ENCODE results near the gene MARCKSL1.
A peak's percentile ranks its signal among the peaks of the same experiment; 100 is the strongest.
"Not testable (repeated sequence)": the region's sequence is repeated elsewhere in the genome, so short reads cannot be mapped to it uniquely, and the experiment has no call there.

MARCKSL1 gene

DNA sequence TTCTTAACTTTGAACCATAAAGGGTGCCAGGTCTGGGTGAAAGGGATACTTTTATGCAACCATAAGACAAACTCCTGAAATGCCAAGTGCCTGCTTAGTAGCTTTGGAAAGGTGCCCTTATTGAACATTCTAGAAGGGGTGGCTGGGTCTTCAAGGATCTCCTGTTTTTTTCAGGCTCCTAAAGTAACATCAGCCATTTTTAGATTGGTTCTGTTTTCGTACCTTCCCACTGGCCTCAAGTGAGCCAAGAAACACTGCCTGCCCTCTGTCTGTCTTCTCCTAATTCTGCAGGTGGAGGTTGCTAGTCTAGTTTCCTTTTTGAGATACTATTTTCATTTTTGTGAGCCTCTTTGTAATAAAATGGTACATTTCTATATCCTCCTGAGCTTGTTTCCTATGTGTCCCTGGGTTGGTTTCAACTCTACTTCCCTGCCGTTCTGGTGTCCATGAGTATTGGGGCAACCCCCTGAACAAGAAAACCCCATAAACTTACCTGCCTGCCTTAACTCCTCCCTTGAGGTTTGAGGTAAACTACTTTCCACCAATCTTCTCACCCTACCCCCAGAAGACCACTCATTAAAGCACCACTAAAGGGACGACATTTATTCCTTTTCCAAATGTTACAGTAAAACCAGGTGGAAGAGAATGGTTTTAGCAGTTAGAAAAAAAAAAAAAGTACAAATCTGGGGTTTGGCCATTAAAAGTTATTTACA is 2.6 kb downstream of the MARCKSL1 start:
- no peak for DNase-seq (ENCODE audit: low read depth)

GRCh38 chr1:32332290-32333079 is 3.5 kb downstream of the MARCKSL1 start:
- DNase-seq (ENCODE audit: low read depth), result no peak

DNA sequence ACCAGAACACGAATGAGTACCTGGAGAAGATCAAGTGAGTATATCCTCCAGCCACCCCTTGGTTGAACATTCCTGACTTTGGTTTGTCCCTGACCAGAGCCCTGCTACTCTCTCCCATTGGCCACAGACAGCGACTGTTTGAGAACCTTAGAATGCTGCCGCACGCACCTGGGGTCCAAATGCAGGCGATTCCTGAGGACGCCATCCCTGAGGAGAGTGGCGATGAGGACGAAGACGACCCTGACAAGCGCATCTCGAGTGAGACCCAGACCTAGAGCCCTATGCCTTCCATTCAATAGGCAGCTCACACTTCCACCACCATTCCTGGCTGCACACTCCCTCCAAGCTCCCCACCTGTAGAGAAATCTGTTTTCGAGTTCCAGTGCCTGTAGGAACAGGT is 4.5 kb downstream of the MARCKSL1 start:
- DNase-seq (ENCODE audit: low read depth), result no peak

- no peak for DNase-seq (ENCODE audit: low read depth)
These were observed 5.4 kb downstream of the MARCKSL1 start for GRCh38 chr1:32330558-32331151.

- DNase-seq (ENCODE audit: low read depth), result no peak
These were observed 6.0 kb downstream of the MARCKSL1 start for GRCh38 chr1:32329931-32330466.

DNA sequence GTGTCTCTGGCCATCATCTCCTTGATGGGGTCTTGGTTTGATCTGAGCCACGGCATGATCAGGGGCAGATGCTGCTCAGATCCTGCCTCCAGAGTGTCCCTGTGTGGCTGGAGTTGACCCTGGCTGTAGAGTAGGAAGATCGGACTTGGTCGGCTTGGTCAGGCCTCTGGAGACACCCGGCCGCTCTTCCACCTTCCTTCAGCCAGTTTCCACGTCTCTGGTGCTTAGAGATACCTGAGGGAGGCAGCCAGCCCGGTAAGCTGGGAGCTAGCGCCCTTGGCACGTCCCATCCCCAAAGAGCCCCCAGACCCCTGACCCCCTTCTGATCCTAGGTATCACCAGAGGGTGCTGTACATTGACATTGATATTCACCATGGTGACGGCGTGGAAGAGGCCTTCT is 8.8 kb downstream of the MARCKSL1 start:
- DNase-seq (ENCODE audit: low read depth), result no peak

GRCh38 chr1:32321712-32322291 is 14.2 kb downstream of the MARCKSL1 start:
- no peak for DNase-seq (ENCODE audit: low read depth)

- no peak for DNase-seq (ENCODE audit: low read depth)
These were observed 17.7 kb downstream of the MARCKSL1 start for GRCh38 chr1:32318127-32318869.

DNA sequence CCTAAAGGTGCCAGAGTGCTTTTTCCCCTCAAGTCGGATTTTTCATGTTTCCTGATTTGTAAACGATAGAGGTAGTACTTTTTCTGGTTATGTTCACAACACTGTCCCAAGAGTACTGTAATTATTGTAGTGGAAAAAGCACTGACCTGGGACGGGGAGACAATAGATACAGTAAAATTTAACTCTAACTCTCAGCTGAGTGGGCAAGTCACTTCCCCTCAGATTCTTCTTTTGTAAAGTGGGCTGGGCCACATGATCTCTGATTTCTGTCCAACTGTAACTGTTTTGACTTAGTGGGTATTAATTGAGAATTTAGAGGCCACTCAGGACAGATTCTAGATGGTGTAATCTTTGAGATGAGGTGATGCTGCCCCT is 19.1 kb downstream of the MARCKSL1 start:
- DNase-seq (ENCODE audit: low read depth), result no peak

GRCh38 chr1:32311709-32312393 is 24.2 kb downstream of the MARCKSL1 start:
- no peak for DNase-seq (ENCODE audit: low read depth)

GRCh38 chr1:32309960-32310359 is 26.1 kb downstream of the MARCKSL1 start:
- no peak for DNase-seq (ENCODE audit: low read depth)

DNA sequence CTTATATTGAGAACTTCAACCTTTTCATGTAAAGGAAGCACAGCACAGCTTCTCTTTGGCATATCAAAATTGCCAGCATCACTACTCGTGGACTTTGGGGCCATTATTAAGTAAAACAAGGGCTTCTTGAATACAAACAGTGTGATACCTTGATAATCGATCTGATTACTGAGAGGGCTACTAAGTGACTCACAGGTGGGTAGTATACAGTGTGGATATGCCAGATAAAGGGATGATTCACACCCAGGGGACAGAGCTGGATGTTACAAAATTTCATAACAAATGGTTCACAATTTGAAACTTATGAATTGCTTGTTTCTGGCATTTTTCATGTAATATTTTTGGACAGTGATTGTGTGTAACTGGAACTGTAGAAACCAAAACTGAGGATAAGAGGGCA is 28.7 kb downstream of the MARCKSL1 start:
- no peak for DNase-seq (ENCODE audit: low read depth)

- no peak for DNase-seq (ENCODE audit: low read depth)
These were observed 30.7 kb downstream of the MARCKSL1 start for GRCh38 chr1:32305310-32305709.

DNA sequence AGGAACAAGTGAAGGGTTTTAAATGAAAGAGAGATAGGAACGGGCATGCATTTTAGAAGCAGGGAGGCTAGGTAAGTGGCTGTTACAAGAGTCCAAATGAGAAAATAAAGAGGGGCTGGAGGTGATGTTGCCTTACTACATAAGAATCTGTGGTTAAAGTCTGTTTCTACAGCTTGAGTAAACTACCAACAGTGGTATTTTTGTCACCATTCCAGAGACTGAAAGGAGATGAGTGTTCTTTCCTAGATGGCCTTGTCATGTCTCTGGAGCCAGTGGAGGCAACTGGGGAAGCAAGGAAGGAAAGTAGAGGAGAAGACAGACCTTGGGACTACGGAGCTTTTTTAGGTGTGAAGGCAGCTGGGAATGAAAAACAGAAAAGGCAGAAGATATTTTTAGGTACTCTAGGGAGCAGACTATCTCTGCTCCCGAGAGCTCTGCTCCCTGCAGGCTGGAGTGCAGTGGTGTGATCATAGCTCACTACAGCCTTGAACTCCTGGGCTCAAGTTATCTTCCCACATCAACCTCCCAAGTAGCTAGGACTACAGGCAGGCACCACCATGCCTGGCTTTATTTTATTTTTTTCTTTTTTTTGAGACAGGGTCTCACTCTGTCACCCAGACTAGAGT is 31.9 kb downstream of the MARCKSL1 start:
- DNase-seq (ENCODE audit: low read depth), result no peak

DNA sequence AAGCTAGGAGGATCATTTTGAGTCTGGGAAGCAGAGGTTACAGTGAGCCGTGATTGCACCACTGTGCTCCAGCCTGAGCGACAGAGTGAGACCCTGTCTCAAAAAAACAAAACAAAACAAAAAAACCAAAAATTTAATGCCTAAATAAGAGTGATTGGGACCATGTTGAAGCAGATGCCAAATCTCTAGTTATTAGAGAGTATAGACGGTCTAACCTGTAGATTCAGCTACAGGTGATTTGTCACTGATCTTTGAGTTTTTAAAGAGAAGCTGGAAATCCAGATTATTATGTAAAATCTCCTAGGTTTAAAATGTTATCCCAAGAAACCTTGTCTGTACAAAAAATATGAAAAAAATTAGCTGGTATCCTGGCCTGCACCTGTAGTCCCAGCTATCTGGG is 32.7 kb downstream of the MARCKSL1 start:
- no peak for DNase-seq (ENCODE audit: low read depth)

- no peak for DNase-seq (ENCODE audit: low read depth)
These were observed 36.7 kb downstream of the MARCKSL1 start for GRCh38 chr1:32299327-32299726.

DNA sequence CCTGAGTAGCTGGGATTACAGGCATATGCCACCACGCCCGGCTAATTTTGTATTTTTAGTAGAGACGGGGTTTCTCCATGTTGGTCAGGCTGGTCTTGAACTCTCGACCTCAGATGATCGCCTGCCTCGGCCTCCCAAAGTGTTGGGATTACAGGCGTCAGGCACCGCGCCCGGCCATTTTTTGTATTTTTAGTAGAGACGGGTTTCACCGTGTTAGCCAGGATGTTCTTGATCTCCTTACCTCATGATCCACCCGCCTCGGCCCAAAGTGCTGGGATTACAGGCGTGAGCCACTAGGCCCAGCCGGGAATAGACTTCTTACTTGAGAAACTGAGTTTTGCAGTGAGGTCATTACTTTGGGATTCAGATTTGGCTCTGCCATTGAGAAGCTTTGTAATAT is 37.8 kb downstream of the MARCKSL1 start:
- not testable (repeated sequence) for DNase-seq (ENCODE audit: low read depth)

GRCh38 chr1:32291708-32292538 is 44.1 kb downstream of the MARCKSL1 start, which contains the start of gene HDAC1:
Gene HDAC1, plus strand, starts transcription at chr1:32292083. Its CDS starts 87 bp downstream, at chr1:32292170.
- peak; percentile 95 for DNase-seq (ENCODE audit: low read depth)

DNA sequence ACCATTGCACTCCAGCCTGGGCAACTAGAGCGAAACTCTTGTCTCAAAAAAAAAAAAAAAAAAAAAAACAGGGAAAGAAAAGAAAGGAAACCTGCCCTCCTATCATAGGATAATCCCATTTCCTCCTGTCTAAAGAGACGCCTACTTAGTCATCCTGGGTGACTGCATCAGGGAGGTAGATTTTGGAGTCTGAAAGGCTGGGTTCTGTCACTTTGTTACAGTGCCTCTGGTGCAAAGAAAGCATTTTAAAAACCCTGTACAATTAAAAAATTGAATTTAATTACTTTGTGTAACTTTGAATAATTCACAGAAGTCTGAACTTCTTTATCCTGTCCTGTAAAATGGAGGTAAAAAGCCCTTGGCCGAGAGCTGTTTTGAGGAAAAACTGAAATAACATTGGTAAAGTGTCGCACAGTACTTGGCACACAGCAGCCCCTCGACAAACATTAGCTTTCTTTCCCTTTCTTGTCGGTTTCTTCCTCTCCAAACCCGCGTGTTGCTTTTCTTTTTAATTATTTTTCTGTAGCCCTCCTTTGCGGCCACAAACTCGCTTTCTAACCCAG is 44.8 kb downstream of the MARCKSL1 start:
- DNase-seq (ENCODE audit: low read depth), result no peak

All from activated T-helper 9 cell treated with anti-CD3 and anti-CD28 coated beads, Interleukin-2, amount 50 U/mL, for 16 hours (primary cell).